Lung (tissue), 12 donors: ENCODE measurements around the gene CAPN7. TPM values are rescaled to one million over a fixed set of nuclear protein-coding genes. Genes with fewer than 3 reads are reported as not detected.
A peak's percentile ranks its signal among the peaks of the same experiment; 100 is the strongest.
"Not testable (repeated sequence)": the region's sequence is repeated elsewhere in the genome, so short reads cannot be mapped to it uniquely, and the experiment has no call there.

Source experiments
- ATAC-seq: fragments of 200-7000 bp; cut with Tn5 transposase; one replicate; pipeline ENCODE4 v1.9.1; 2020; ENCODE audit warnings: moderate number of reproducible peaks; ENCODE audit not compliant: insufficient read depth, low FRiP score
- DNase-seq, 3 donors: peaks; one replicate each; pipeline ENCODE4 v3.0.0-alpha.2; 2013 to 2017
- H3K27ac ChIP-seq, 2 donors: one replicate each; pipeline ENCODE4 v1.5.1; 2013; ENCODE audit warnings: mild to moderate bottlenecking in 2 of 2, moderate library complexity in 2 of 2, control low read depth in 1 of 2, inconsistent platforms in 1 of 2, low read depth in 1 of 2, low read length in 1 of 2
- H3K27me3 ChIP-seq, 3 donors: one replicate each; pipeline ENCODE4 v1.5.1; 2013; ENCODE audit warnings: low read length in 2 of 3; ENCODE audit not compliant: control insufficient read depth in 3 of 3, insufficient read depth in 3 of 3
- H3K36me3 ChIP-seq, 4 donors: one replicate each; pipeline ENCODE4 v1.5.1; 2013; ENCODE audit warnings: low read length in 4 of 4, mild to moderate bottlenecking in 1 of 4, moderate library complexity in 1 of 4; ENCODE audit not compliant: control insufficient read depth in 4 of 4, insufficient read depth in 4 of 4
- H3K4me1 ChIP-seq, 5 donors: one replicate each; pipeline ENCODE4 v1.5.1; 2013; ENCODE audit warnings: low read length in 5 of 5, mild to moderate bottlenecking in 2 of 5, moderate library complexity in 1 of 5; ENCODE audit not compliant: control insufficient read depth in 5 of 5, insufficient read depth in 5 of 5
- H3K4me3 ChIP-seq: one replicate; pipeline ENCODE4 v1.5.1; 2013; ENCODE audit warnings: mild to moderate bottlenecking, control low read depth, moderate library complexity
- H3K9ac ChIP-seq, 2 donors: one replicate each; pipeline ENCODE4 v1.5.1; 2013; ENCODE audit warnings: low read length in 2 of 2, control low read depth in 1 of 2; ENCODE audit not compliant: insufficient read depth in 1 of 2
- H3K9me3 ChIP-seq, 4 donors: one replicate each; pipeline ENCODE4 v1.5.1; 2013; ENCODE audit warnings: low read length in 3 of 4, mild to moderate bottlenecking in 1 of 4, moderate library complexity in 1 of 4; ENCODE audit not compliant: control insufficient read depth in 4 of 4, insufficient read depth in 3 of 4
- CTCF ChIP-seq: IDR thresholded peaks from 2 replicates; pipeline ENCODE4 v1.5.1; 2012; ENCODE audit warnings: mild to moderate bottlenecking; ENCODE audit errors: control extremely low read depth, extremely low read depth
- WGBS, 2 donors: extraction: QIAGEN DNeasy Blood & Tissue Kit; methylation state at CpG; one replicate each; pipeline ENCODE4 v1.1.7; 2013; 5-methylcytosine and 5-hydroxymethylcytosine counted together
- polyA plus RNA-seq, 2 donors: library from polyadenylated mRNA; stranded (reverse); fragments of 200-250 nt; gene quantifications; one replicate each; pipeline ENCODE4 v1.2.1, GENCODE V29; 2013
- total RNA-seq, 2 donors: library from RNA; depleted of rRNA in 1 of 2; stranded (reverse); fragments of >200 nt in 1 of 2; gene quantifications; one replicate each; pipeline ENCODE4 v1.2.1, GENCODE V29; 2014 to 2021
- donor health status: control.
- donor health status: control.
- donor health status: Bipolar disorder and iron deficiency.
- donor health status: healthy.
- donor health status: DM: yes; HTN: yes; CAD: no.

CAPN7 gene
- total and polyA plus RNA-seq, 4 donors: 14.4 to 97.1 (median 29.2) TPM

GRCh38 chr3:15165061-15165460 is 41.0 kb upstream of the CAPN7 start:
- no peak for DNase-seq
- Histone ChIP-seq H3K9me3 (no peaks in the 10 kb centered on the region), H3K36me3 (no peaks in the 10 kb centered on the region), H3K4me1 (no peaks in the 10 kb centered on the region), H3K27me3 (no peaks in the 10 kb centered on the region), H3K9ac (no peak overlapping the region), H3K4me3 (no peak overlapping the region), H3K27ac (no peak overlapping the region)
- WGBS, 2 donors: 91 to 99% methylated on average over 6 of the region's 6 CpGs
- ATAC-seq: no peak
- TF ChIP-seq CTCF: no peak

- not testable (repeated sequence) for H3K27ac ChIP-seq, H3K4me3 ChIP-seq, H3K9me3 ChIP-seq, H3K36me3 ChIP-seq, H3K4me1 ChIP-seq, H3K27me3 ChIP-seq, DNase-seq, ATAC-seq, H3K9ac ChIP-seq
- WGBS, 2 donors: 89 to 91% methylated on average over 3 of the region's 3 CpGs
Measured at GRCh38 chr3:15166391-15166790, 39.7 kb upstream of the CAPN7 start.

GRCh38 chr3:15171096-15171495 is 35.0 kb upstream of the CAPN7 start:
- Histone ChIP-seq H3K9ac (no peak overlapping the region), H3K27me3 (no peaks in the 10 kb centered on the region), H3K9me3 (no peaks in the 10 kb centered on the region), H3K4me1 (peaks cover 0 to 27% (median 11%) of the 10 kb centered on the region in 5 donors), H3K27ac (no peak overlapping the region), H3K4me3 (no peak overlapping the region), H3K36me3 (no peaks in the 10 kb centered on the region)
- WGBS, 2 donors: 13 to 24% methylated on average over 3 of the region's 3 CpGs
- TF ChIP-seq CTCF: no peak
- DNase-seq: peak in 1 of 3 donors; percentile 64
- no peak for ATAC-seq

GRCh38 chr3:15172806-15173205 is 33.2 kb upstream of the CAPN7 start:
- Histone ChIP-seq H3K9me3 (no peaks in the 10 kb centered on the region), H3K27ac (no peak overlapping the region), H3K36me3 (no peaks in the 10 kb centered on the region), H3K4me1 (peaks cover 0 to 29% (median 11%) of the 10 kb centered on the region in 5 donors), H3K9ac (no peak overlapping the region), H3K4me3 (no peak overlapping the region), H3K27me3 (no peaks in the 10 kb centered on the region)
- no peak for ATAC-seq
- no peak for DNase-seq
- no peak for TF ChIP-seq CTCF
- 95 to 100% methylated on average over 1 of the region's 1 CpG for WGBS, 2 donors
